OCI-LY1 (cell line): Measurements from ENCODE around the gene NID1.

Source experiments
- EZH2 ChIP-seq: fragments of 200-600 bp; sonication (generic), shearing (Covaris generic); IDR thresholded peaks from 2 replicates; pipeline ENCODE4 v1.8.0; 2017; ENCODE audit warnings: borderline replicate concordance, mixed run types, mild to moderate bottlenecking, antibody characterized with exemption, low read length, moderate library complexity, mixed read lengths
- TF ChIP-seq, protein P1 (sequence below): fragments of 200-600 bp; sonication (generic), shearing (Covaris generic); IDR thresholded peaks from 2 replicates; pipeline ENCODE4 v1.5.1; 2017; ENCODE audit warnings: mild to moderate bottlenecking, antibody characterized with exemption, low read length, moderate library complexity, mixed read lengths

DNA sequence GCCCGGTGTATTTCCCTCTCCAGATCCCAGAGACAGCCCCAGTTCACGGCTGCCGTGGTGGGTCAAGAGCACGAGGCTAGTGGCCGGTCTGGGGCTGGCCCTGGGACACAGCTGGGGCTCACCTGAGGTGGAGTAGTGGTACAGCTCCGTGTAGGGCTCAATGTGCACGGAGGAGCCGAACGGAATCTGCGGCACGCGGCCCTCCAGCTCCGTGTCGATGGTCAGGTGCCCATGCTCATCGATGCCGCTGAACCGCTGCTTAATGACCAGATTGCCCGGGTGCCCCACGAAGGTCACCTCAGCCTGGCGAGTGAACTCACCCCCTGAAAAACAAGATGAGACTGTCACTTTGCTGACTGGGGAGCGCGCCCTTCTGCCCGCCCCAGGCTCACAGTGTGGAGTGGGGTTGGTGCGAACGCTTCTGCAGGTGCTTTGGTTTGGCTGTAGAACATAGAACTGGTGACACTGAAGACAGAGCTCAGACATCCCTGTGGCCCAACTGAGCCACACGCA is 35.4 kb downstream of the NID1 start:
- TF ChIP-seq, protein P1, sequence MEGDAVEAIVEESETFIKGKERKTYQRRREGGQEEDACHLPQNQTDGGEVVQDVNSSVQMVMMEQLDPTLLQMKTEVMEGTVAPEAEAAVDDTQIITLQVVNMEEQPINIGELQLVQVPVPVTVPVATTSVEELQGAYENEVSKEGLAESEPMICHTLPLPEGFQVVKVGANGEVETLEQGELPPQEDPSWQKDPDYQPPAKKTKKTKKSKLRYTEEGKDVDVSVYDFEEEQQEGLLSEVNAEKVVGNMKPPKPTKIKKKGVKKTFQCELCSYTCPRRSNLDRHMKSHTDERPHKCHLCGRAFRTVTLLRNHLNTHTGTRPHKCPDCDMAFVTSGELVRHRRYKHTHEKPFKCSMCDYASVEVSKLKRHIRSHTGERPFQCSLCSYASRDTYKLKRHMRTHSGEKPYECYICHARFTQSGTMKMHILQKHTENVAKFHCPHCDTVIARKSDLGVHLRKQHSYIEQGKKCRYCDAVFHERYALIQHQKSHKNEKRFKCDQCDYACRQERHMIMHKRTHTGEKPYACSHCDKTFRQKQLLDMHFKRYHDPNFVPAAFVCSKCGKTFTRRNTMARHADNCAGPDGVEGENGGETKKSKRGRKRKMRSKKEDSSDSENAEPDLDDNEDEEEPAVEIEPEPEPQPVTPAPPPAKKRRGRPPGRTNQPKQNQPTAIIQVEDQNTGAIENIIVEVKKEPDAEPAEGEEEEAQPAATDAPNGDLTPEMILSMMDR: no peak
- TF ChIP-seq EZH2: no peak
